ENCODE results near the gene REXO4. TPM values are rescaled to one million over a fixed set of nuclear protein-coding genes. Genes with fewer than 3 reads are reported as not detected.
A peak's percentile ranks its signal among the peaks of the same experiment; 100 is the strongest.

Gene REXO4
- total and polyA plus RNA-seq, 2 donors (not counting 1 experiment from before 2014, with no cell fraction given) = 16.6 to 21.1 TPM

DNA sequence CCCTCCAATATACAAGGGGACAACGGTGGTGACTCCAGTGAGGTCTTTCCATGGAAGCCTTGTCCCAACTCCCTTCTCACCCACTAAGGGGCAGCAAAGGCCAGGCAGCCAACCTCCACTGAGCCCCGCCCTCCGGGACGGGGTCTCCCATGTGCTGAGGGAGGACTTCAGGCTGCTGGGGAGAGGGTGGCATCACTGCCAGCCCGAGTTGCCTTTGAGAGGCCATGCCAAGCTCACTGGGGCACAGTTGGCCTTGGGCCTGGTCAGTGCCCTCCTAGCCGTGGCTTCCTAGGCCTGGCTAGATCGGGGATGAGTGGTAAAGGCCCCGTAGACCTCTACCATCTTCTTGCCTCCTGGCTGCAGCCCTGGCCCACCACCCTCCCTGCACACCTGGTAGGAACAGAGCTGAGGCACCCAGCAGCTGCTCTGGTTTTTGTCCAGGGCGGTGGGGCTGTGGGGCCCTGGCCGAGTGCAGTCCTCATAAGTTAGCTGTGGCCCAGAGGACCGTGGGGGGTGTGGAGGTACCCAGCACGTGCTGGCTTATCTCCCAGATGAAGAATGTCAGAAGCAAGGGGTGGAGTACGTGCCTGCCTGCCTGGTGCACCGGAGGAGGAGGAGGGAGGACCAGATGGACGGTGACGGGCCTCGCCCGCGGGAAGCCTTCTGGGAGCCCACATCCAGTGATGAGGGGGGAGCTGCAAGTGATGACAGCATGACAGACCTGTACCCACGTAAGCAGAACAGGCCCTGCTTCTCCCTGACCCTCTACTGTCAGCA is 58.2 kb downstream of the REXO4 start:
- DNase-seq (ENCODE audit: low read depth in 2 of 2) = no peak
- Histone ChIP-seq H3K4me2 (ENCODE audit: extremely low read depth, insufficient read depth, low read length) (no peak overlapping the region), H3K4me3 (replicated peaks in 1 of 4; ENCODE audit: control extremely low read depth in 1 of 4, insufficient read depth in 1 of 4, low read depth in 3 of 4, low read length in 4 of 4) (no peak overlapping the region), H3K9me3 (ENCODE audit: control insufficient read depth, insufficient read depth, low read depth, low read length) (no peaks in the 10 kb centered on the region), H3K27ac (ENCODE audit: insufficient read depth, low read length) (no peak overlapping the region), H3K9ac (ENCODE audit: insufficient read depth, low read length) (no peak overlapping the region), H4K20me1 (ENCODE audit: control insufficient read depth, extremely low read depth, insufficient read depth, low read length) (no peaks in the 10 kb centered on the region), H3K36me3 (ENCODE audit: control insufficient read depth, insufficient read depth, low read length) (peaks cover 34% of the 10 kb centered on the region), H2AFZ (ENCODE audit: low read length) (no peak overlapping the region), H3K79me2 (ENCODE audit: control insufficient read depth, insufficient read depth, low read length) (peaks cover 22% of the 10 kb centered on the region), H3K27me3 (ENCODE audit: control insufficient read depth, insufficient read depth, low read length) (no peaks in the 10 kb centered on the region), H3K4me1 (ENCODE audit: control insufficient read depth, extremely low read depth, insufficient read depth, low read length) (peaks cover 6% of the 10 kb centered on the region)
- TF ChIP-seq, protein P1, sequence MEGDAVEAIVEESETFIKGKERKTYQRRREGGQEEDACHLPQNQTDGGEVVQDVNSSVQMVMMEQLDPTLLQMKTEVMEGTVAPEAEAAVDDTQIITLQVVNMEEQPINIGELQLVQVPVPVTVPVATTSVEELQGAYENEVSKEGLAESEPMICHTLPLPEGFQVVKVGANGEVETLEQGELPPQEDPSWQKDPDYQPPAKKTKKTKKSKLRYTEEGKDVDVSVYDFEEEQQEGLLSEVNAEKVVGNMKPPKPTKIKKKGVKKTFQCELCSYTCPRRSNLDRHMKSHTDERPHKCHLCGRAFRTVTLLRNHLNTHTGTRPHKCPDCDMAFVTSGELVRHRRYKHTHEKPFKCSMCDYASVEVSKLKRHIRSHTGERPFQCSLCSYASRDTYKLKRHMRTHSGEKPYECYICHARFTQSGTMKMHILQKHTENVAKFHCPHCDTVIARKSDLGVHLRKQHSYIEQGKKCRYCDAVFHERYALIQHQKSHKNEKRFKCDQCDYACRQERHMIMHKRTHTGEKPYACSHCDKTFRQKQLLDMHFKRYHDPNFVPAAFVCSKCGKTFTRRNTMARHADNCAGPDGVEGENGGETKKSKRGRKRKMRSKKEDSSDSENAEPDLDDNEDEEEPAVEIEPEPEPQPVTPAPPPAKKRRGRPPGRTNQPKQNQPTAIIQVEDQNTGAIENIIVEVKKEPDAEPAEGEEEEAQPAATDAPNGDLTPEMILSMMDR (conservative IDR thresholded peaks at IDR 0.05 in 1 of 2, IDR thresholded peaks at IDR 0.05 in 1 of 2; ENCODE audit: low read depth in 1 of 2, low read length in 2 of 2) = peak; percentile 18 to 25
- TF ChIP-seq EZH2 (IDR thresholded peaks at IDR 0.05; ENCODE audit: low read length, missing control alignments) = no peak

DNA sequence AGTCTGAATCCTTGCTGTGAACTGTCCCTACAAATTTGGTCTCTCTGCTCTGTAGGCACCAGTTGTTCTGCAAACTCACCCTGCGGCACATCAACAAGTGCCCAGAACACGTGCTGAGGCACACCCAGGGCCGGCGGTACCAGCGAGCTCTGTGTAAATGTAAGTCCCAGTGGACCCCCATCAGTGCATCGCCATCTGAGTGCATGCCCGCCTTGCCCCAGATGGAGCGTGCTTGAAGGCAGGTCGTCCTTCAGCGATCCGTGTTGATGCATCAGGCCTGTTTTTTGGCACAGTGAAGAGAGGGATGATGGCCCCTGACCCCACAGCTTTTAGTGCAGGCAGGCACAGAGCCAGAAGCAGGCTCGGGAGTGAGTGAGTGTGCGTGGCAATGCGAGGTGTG is 60.2 kb downstream of the REXO4 start:
- no peaks in the 10 kb centered on the region for H4K20me1 ChIP-seq (ENCODE audit: control insufficient read depth, extremely low read depth, insufficient read depth, low read length)
- TF ChIP-seq EZH2 (IDR thresholded peaks at IDR 0.05; ENCODE audit: low read length, missing control alignments) = no peak
- TF ChIP-seq, protein P1 (conservative IDR thresholded peaks at IDR 0.05 in 1 of 2, IDR thresholded peaks at IDR 0.05 in 1 of 2; ENCODE audit: low read depth in 1 of 2, low read length in 2 of 2) = no peak
- H3K79me2 ChIP-seq (ENCODE audit: control insufficient read depth, insufficient read depth, low read length) = peaks cover 12% of the 10 kb centered on the region
- H3K4me1 ChIP-seq (ENCODE audit: control insufficient read depth, extremely low read depth, insufficient read depth, low read length) = peaks cover 4% of the 10 kb centered on the region
- H3K27ac ChIP-seq (ENCODE audit: insufficient read depth, low read length) = no peak overlapping the region
- H2AFZ ChIP-seq (ENCODE audit: low read length) = no peak overlapping the region
- peak overlapping the region in 2 of 4 experiments; percentile 60 to 70 for H3K4me3 ChIP-seq (replicated peaks in 1 of 4; ENCODE audit: control extremely low read depth in 1 of 4, insufficient read depth in 1 of 4, low read depth in 3 of 4, low read length in 4 of 4)
- H3K27me3 ChIP-seq (ENCODE audit: control insufficient read depth, insufficient read depth, low read length) = no peaks in the 10 kb centered on the region
- peaks cover 25% of the 10 kb centered on the region for H3K36me3 ChIP-seq (ENCODE audit: control insufficient read depth, insufficient read depth, low read length)
- DNase-seq (ENCODE audit: low read depth in 2 of 2) = no peak
- no peak overlapping the region for H3K9ac ChIP-seq (ENCODE audit: insufficient read depth, low read length)
- H3K4me2 ChIP-seq (ENCODE audit: extremely low read depth, insufficient read depth, low read length) = peak overlapping the region; percentile 88
- H3K9me3 ChIP-seq (ENCODE audit: control insufficient read depth, insufficient read depth, low read depth, low read length) = no peaks in the 10 kb centered on the region

DNA sequence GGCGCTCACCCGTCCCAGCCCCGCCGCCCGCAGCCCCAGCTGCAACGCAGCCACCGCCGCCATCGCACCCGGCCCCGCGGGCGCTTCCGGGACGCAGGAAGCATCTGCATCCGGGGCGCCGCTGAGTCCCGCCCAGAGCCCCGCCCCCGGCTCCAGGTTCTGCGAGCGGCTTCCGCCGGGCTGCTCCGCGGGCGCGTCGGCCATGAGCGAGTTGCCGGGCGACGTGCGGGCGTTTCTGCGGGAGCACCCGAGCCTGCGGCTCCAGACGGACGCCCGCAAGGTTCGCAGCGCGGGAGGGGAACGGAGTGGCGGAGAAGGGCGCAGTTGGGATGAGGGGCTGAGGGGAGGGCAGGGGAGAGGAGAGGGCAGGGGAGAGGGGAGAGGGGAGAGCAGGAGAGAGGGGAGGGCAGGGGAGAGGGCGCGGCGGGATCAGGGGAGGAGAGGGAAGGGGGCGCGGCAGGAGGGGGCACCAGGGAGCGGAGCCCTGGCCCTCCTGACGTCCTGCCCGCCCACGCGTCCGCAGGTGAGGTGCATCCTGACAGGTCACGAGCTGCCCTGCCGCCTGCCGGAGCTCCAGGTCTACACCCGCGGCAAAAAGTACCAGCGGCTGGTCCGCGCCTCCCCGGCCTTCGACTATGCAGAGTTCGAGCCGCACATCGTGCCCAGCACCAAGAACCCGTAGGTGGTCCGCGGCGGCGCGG is 61.3 kb downstream of the REXO4 start, which contains the start of the genes SURF1 and SURF2:
SURF1 (minus strand) TSS at position 97 of the 701 bp plus-strand sequence; CDS start at position 63, 34 bp downstream.
SURF2 (plus strand) TSS at position 160 of the 701 bp plus-strand sequence; CDS start at position 203, 43 bp downstream.
- DNase-seq (ENCODE audit: low read depth in 2 of 2) = peak; percentile 69 to 74

More for the DNA sequence above, 61.3 kb downstream of the REXO4 start, which contains the start of the genes SURF1 and SURF2:
- H3K27ac ChIP-seq (ENCODE audit: insufficient read depth, low read length) = peak within 1 kb of the TSS; percentile 54
- H3K4me1 ChIP-seq (ENCODE audit: control insufficient read depth, extremely low read depth, insufficient read depth, low read length) = peaks cover 4% of the 10 kb centered on the region
- H3K27me3 ChIP-seq (ENCODE audit: control insufficient read depth, insufficient read depth, low read length) = no peaks in the 10 kb centered on the region
- peak within 1 kb of the TSS; percentile 70 to 81 (median 76) for H3K4me3 ChIP-seq (replicated peaks in 1 of 4; ENCODE audit: control extremely low read depth in 1 of 4, insufficient read depth in 1 of 4, low read depth in 3 of 4, low read length in 4 of 4)
- H3K4me2 ChIP-seq (ENCODE audit: extremely low read depth, insufficient read depth, low read length) = peak within 1 kb of the TSS; percentile 88
- TF ChIP-seq, protein P1 (conservative IDR thresholded peaks at IDR 0.05 in 1 of 2, IDR thresholded peaks at IDR 0.05 in 1 of 2; ENCODE audit: low read depth in 1 of 2, low read length in 2 of 2) = no peak
- no peak for TF ChIP-seq EZH2 (IDR thresholded peaks at IDR 0.05; ENCODE audit: low read length, missing control alignments)
- no peaks in the 10 kb centered on the region for H3K9me3 ChIP-seq (ENCODE audit: control insufficient read depth, insufficient read depth, low read depth, low read length)
- peaks cover 24% of the 10 kb centered on the region for H3K36me3 ChIP-seq (ENCODE audit: control insufficient read depth, insufficient read depth, low read length)
- no peak within 1 kb of the TSS for H2AFZ ChIP-seq (ENCODE audit: low read length)
- peak within 1 kb of the TSS; percentile 64 for H3K9ac ChIP-seq (ENCODE audit: insufficient read depth, low read length)
- no peaks in the 10 kb centered on the region for H4K20me1 ChIP-seq (ENCODE audit: control insufficient read depth, extremely low read depth, insufficient read depth, low read length)
- peaks cover 6% of the 10 kb centered on the region for H3K79me2 ChIP-seq (ENCODE audit: control insufficient read depth, insufficient read depth, low read length)
